H1 (cell line): ENCODE data around the gene MAP6D1.

Experiments
- CEBPB ChIP-seq: IDR thresholded peaks from 2 replicates; pipeline ENCODE4 v1.6.1; 2012; ENCODE audit warnings: low read depth, low read length
- CHD2 ChIP-seq: IDR thresholded peaks from 2 replicates; pipeline ENCODE4 v1.6.1; 2012; ENCODE audit warnings: low read length, improper control_type of control experiment
- CTCF ChIP-seq, 3 experiments: IDR thresholded peaks; 1 replicate in 2 of 3; 2 replicates in 1 of 3; pipeline versions ENCODE4 v1.5.1 to v1.6.1; 2011; ENCODE audit warnings: low read length in 3 of 3, mild to moderate bottlenecking in 3 of 3, inconsistent platforms in 2 of 3, low read depth in 1 of 3, moderate library complexity in 1 of 3; ENCODE audit not compliant: insufficient read depth in 1 of 3; ENCODE audit errors: control extremely low read depth in 1 of 3
- EGR1 ChIP-seq: IDR thresholded peaks from 2 replicates; pipeline ENCODE4 v1.6.1; 2011; ENCODE audit warnings: low read depth, low read length, borderline replicate concordance
- GABPA ChIP-seq: IDR thresholded peaks from 2 replicates; pipeline ENCODE4 v1.6.1; 2011; ENCODE audit warnings: mild to moderate bottlenecking, low read length, moderate library complexity, borderline replicate concordance; ENCODE audit not compliant: insufficient read depth
- POLR2A ChIP-seq, 2 experiments: IDR thresholded peaks; 1 replicate in 1 of 2; 2 replicates in 1 of 2; pipeline ENCODE4 v1.6.1; 2011; ENCODE audit warnings: low read depth in 2 of 2, low read length in 2 of 2, mild to moderate bottlenecking in 2 of 2; ENCODE audit errors: control extremely low read depth in 1 of 2
- ZNF274 ChIP-seq: IDR thresholded peaks from 2 replicates; pipeline ENCODE4 v1.7.0; 2012; ENCODE audit warnings: low read length, borderline replicate concordance; ENCODE audit errors: extremely low read depth

DNA sequence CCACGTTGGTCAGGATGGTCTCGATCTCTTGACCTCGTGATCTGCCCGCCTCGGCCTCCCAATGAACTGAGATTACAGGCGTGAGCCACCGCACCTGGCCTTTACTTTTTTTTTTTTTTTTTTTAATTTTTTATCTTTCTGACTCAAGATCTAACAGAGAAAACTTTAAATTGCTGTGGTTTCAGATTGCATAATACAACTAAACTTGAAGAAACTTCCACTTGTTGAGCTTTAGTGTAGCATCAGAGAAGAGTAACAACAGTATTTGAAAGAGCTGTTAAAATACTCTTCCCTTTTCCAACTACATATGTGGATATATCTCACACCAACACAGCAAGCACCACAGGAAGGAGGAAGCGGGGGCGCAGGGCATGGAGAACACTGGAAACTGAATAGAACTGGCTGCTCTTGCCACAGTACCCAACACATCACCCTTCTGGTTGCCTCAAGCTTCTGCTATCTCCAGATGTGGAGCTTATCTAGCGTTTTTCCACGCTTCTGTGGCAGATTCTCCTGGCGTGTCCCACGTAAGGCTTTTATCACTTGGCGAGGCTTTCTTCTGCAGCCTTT, 45.4 kb downstream of the MAP6D1 start:
- TF ChIP-seq ZNF274 (no peak), GABPA (no peak), EGR1 (no peak), CTCF (IDR thresholded peaks at IDR 0.05; ENCODE audit: control extremely low read depth in 1 of 3, insufficient read depth in 1 of 3, low read depth in 1 of 3, low read length in 3 of 3) (no peak), CHD2 (no peak), POLR2A (IDR thresholded peaks at IDR 0.05; ENCODE audit: control extremely low read depth in 1 of 2, low read depth in 2 of 2, low read length in 2 of 2) (no peak), CEBPB (no peak)
